GM23338 (cell line): ENCODE measurements around the gene GPR151.

Source experiments
- EZH2 ChIP-seq: fragments of 200-600 bp; sonication (generic); IDR thresholded peaks from one replicate; pipeline ENCODE4 v1.8.0; 2017; ENCODE audit warnings: antibody characterized with exemption, mild to moderate bottlenecking, low read depth; ENCODE audit not compliant: unreplicated experiment
- POLR2AphosphoS5 ChIP-seq: IDR thresholded peaks from 2 replicates; pipeline ENCODE4 v1.6.1; 2016; ENCODE audit warnings: antibody characterized with exemption, low read depth

DNA sequence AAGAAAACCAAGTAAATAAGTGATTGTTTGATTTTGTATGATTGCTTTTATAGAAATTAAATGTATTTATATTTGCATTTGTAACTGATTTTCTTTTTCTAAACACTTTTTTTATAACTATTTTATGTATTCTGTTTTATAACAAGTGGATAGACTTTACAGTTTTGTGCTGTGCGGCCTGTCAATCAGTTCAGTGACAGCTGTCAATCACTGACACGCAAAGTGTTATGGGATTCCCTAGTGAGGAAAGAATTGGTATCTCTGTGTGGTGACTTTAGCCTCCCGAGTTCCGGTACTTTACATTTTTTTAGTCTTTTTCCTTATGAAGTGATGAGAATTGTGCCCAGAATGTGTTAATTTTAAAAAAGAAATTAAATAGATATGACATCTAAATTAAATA lies 16.3 kb downstream of the GPR151 start:
- TF ChIP-seq EZH2 (no peak), POLR2AphosphoS5 (no peak)
